Lower leg skin (tissue), 4 donors: ENCODE measurements around the gene SCGN. TPM values are rescaled to one million over a fixed set of nuclear protein-coding genes. Genes with fewer than 3 reads are reported as not detected.

ENCODE experiments used
- DNase-seq, 2 donors: peaks; one replicate each; pipeline ENCODE4 v3.0.0-alpha.2; 2019; ENCODE audit warnings: low spot score in 2 of 2
- H3K4me3 ChIP-seq: fragments of 200-600 bp; sonication (generic); 2 replicates; pipeline ENCODE4 v1.5.1; 2017; ENCODE audit warnings: mild to moderate bottlenecking, low read depth; ENCODE audit not compliant: poor library complexity, severe bottlenecking
- POLR2A ChIP-seq, 2 donors: fragments of 450-650 bp; IDR thresholded peaks; one replicate each; pipeline ENCODE4 v1.6.1; 2016 to 2017; ENCODE audit warnings: antibody characterized with exemption in 2 of 2, mild to moderate bottlenecking in 1 of 2, moderate library complexity in 1 of 2
- WGBS, 2 donors: methylation state at CpG; one replicate each; pipeline ENCODE4 v1.1.5; 2018; 5-methylcytosine and 5-hydroxymethylcytosine counted together
- intact Hi-C: fragments of 100-400 bp; cut with DNase I; formaldehyde crosslinking; loops from one replicate; pipeline ENCODE4 v1.15.0; 2023; ENCODE audit warnings: low total_unique reads
- total RNA-seq, 4 donors: library from RNA; depleted of rRNA; stranded (reverse); fragments of >200 nt; gene quantifications; one replicate each; pipeline ENCODE4 v1.1.0, GENCODE V29; 2016
- TF ChIP-seq, protein P1 (sequence below), 3 donors: fragments of 450-650 bp; IDR thresholded peaks; one replicate each; pipeline ENCODE4 v1.5.1; 2016; ENCODE audit warnings: antibody characterized with exemption in 3 of 3, mild to moderate bottlenecking in 3 of 3, moderate library complexity in 2 of 3

Gene SCGN
- total RNA-seq, 4 donors from 2014 or later: not detected

- 51 to 57% methylated on average over 2 of the region's 2 CpGs for WGBS, 2 donors
- intact Hi-C loops: no loop called here
- H3K4me3 ChIP-seq: no peak overlapping the region
- no peak for DNase-seq
- TF ChIP-seq, protein P1, sequence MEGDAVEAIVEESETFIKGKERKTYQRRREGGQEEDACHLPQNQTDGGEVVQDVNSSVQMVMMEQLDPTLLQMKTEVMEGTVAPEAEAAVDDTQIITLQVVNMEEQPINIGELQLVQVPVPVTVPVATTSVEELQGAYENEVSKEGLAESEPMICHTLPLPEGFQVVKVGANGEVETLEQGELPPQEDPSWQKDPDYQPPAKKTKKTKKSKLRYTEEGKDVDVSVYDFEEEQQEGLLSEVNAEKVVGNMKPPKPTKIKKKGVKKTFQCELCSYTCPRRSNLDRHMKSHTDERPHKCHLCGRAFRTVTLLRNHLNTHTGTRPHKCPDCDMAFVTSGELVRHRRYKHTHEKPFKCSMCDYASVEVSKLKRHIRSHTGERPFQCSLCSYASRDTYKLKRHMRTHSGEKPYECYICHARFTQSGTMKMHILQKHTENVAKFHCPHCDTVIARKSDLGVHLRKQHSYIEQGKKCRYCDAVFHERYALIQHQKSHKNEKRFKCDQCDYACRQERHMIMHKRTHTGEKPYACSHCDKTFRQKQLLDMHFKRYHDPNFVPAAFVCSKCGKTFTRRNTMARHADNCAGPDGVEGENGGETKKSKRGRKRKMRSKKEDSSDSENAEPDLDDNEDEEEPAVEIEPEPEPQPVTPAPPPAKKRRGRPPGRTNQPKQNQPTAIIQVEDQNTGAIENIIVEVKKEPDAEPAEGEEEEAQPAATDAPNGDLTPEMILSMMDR (IDR thresholded peaks at IDR 0.05): no peak
- no peak for TF ChIP-seq POLR2A (IDR thresholded peaks at IDR 0.05)
Measured at GRCh38 chr6:25700761-25701160, 48.7 kb downstream of the SCGN start.

DNA sequence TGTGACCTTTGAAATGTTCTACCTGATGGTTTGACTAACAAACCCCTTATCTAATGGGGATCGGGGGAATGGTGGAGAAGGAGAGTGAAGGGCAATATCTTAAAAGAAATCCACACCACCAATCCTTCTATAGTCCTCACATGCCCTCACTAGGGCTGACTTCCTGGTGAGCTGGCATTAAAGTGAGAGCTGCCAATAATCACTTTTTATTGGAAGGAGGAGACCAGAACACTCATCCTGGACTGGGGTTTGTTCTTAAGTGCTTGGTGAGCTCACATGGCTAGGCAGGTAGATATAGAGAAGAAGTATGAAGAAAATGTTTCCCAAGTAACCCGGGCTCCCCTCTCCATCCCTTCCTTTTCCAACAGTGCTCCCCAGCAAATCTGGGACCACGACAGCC is 49.8 kb downstream of the SCGN start:
- intact Hi-C loops: no loop called here
- TF ChIP-seq, protein P1 (IDR thresholded peaks at IDR 0.05): no peak
- no peak for TF ChIP-seq POLR2A (IDR thresholded peaks at IDR 0.05)
- no peak overlapping the region for H3K4me3 ChIP-seq
- 88 to 96% methylated on average over 3 of the region's 3 CpGs for WGBS, 2 donors
- DNase-seq: no peak

DNA sequence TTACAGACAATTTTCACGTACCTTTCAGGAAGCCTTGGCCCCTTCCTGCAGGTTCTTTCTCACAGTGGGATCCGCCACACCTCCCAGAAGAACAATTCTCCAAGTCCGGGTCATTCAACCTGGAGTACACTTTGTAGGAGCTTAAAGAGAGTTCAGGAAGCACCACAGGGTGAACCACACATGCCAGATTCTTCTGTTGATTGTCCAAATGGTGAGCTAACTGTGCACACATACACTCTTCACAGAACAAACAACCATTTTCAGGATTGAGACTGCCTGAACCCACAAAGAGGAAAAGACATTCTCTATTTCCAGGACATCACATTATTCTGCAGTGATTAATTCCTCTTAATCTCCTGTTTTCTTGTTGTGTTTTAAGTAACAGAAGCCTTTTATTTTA is 51.0 kb downstream of the SCGN start:
- WGBS, 2 donors: 73 to 75% methylated on average over 3 of the region's 3 CpGs
- DNase-seq: no peak
- TF ChIP-seq POLR2A (IDR thresholded peaks at IDR 0.05): no peak
- H3K4me3 ChIP-seq: no peak overlapping the region
- intact Hi-C loops: no loop called here

- WGBS, 2 donors: 54 to 55% methylated on average over 3 of the region's 3 CpGs
- no peak overlapping the region for H3K4me3 ChIP-seq
- DNase-seq: no peak
- no peak for TF ChIP-seq POLR2A (IDR thresholded peaks at IDR 0.05)
- TF ChIP-seq, protein P1 (IDR thresholded peaks at IDR 0.05): no peak
- intact Hi-C loops: no loop called here
Measured at GRCh38 chr6:25704001-25704400, 52.0 kb downstream of the SCGN start.

DNA sequence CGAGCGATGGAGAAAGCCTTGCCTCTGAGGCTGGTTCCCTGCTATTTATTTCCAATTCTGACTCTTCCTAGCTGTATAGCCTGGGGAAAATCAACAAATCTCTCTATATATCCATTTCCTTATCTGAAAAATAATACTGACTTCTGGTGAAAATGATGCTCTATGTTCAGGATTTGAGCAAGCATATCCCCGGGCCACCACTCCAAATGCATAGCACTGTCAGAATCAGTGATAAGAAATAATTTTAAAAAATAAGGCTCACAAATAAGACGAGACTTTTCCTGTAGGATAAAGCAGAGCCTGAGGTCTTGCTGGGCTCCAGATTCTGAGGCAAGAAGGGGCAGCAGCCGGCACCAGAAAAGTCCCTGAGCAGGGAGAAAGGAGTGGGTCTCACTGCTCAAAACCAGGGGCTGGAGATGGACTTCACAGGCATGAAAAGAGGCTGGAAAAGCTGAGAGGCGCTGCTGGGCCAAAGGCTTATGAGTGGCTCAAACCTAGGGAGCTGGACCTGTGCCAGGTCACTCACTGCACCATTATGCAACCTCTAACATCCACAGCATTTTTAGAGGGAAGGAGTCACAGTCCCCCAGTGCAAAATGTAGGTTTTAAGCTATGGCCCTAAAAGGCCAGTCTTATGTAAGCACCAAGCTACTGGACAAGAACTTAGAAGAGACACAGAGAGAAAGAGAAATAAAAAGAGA is 54.4 kb downstream of the SCGN start:
- no peak overlapping the region for H3K4me3 ChIP-seq
- no peak for DNase-seq
- 84% methylated on average over 6 of the region's 6 CpGs for WGBS, 2 donors
- intact Hi-C loops: no loop called here
- no peak for TF ChIP-seq POLR2A (IDR thresholded peaks at IDR 0.05)
- TF ChIP-seq, protein P1 (IDR thresholded peaks at IDR 0.05): no peak

DNA sequence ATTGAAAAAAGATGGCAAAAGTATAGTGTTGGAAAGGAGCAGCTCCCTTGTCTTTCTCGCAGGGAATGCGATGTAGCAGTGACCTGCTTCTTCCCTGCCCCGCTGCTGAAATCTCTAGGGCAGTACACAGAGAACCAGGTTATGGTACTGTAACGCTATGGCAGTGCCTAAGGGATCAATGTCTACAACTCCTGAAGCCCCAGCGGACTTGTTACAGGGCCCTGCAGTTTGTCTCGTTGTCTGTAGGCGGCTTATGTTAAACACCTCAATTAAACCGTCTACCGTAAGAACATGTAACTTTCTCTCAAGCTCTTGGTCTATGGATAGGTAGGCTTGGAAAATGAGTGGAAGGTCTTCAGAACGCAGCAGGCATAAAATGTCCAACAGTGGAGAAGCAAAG is 57.7 kb downstream of the SCGN start:
- no peak for DNase-seq
- TF ChIP-seq, protein P1 (IDR thresholded peaks at IDR 0.05): no peak
- no peak overlapping the region for H3K4me3 ChIP-seq
- intact Hi-C loops: no loop called here
- 83 to 89% methylated on average over 10 of the region's 10 CpGs for WGBS, 2 donors
